ENCODE results near the gene NEK6.

Gene NEK6

DNA sequence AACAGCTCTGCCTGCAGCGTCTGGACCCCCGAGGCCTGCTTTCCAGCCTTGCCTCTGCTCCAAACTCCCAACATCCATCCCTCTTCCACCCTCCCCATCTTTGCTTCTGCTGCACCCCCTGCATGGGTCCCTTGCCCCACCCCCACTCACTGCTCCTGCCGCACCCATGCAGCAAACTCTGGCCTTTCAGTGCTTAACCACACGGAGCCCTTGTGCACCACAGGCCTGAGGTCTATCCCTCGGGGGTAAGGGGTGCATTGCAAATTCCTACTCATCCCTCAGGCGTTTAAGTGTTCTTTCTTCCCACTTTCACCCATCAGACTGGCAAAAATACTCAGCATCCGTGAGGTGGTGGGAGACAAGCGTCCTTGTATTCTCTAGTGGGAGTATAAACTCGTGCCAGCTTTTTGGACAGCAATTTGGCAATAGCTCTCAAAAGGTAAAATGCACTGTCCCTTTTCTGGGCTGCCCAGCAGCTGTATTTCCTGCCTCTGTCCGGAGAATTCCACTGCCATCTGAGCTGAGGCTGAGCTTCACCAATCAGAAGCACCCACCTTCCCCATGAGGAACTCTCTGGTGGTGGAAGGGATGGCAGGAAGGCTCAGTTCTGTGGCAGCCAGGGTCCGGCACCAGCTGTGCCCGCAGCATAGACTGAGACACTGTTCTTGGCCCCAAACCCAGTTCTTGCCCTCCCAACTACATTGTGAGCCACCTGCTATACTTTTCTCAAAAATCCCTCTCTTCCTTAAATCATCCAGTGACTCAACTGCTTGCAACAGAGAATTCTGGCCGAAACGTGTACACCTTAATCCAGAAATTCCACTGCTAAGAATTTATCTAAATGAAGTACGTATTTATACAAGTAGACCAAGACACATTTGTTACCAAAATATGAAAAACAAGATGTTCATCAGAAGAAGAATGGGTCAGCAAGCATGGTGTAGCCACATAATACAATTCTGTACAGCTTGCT lies 142.5 kb downstream of the NEK6 start:
- no peak for DNase-seq (ENCODE audit: low read depth)
